WI38 (cell line): ENCODE data around the gene RSAD1.

ENCODE experiments used
- H3K4me3 ChIP-seq: 2 replicates; pipeline ENCODE4 v1.5.1; 2011; ENCODE audit warnings: low read depth, mild to moderate bottlenecking, control low read depth, low read length
- TF ChIP-seq, protein P1 (sequence below): IDR thresholded peaks from 2 replicates; pipeline ENCODE4 v1.5.1; 2012; ENCODE audit warnings: low read depth, mild to moderate bottlenecking, control low read depth, low read length

The RSAD1 gene

DNA sequence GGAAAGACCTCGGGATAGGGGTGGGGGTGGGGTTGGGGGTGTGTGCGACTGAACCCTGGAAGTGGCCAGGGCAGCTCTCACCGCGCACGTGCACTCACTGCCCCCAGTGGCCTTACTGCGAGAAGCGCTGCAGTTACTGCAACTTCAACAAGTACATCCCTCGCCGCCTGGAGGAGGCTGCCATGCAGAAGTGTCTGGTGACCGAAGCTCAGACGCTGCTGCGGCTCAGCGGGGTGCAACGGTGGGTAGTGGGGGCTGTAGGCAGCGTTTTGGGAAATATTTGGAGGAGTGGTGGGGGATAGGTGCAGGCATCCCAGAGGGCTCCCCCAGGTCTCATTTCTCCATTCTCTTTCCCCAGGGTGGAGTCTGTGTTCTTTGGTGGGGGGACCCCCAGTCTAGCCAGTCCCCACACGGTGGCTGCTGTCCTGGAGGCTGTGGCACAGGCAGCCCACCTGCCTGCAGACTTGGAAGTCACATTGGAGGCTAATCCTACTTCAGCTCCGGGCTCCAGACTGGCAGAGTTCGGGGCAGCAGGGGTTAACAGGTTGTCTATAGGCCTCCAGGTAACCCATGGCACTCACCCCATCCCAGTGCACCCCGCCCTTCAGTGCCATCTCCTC is 972 bp downstream of the RSAD1 start:
- TF ChIP-seq, protein P1, sequence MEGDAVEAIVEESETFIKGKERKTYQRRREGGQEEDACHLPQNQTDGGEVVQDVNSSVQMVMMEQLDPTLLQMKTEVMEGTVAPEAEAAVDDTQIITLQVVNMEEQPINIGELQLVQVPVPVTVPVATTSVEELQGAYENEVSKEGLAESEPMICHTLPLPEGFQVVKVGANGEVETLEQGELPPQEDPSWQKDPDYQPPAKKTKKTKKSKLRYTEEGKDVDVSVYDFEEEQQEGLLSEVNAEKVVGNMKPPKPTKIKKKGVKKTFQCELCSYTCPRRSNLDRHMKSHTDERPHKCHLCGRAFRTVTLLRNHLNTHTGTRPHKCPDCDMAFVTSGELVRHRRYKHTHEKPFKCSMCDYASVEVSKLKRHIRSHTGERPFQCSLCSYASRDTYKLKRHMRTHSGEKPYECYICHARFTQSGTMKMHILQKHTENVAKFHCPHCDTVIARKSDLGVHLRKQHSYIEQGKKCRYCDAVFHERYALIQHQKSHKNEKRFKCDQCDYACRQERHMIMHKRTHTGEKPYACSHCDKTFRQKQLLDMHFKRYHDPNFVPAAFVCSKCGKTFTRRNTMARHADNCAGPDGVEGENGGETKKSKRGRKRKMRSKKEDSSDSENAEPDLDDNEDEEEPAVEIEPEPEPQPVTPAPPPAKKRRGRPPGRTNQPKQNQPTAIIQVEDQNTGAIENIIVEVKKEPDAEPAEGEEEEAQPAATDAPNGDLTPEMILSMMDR = peak; percentile 42
- H3K4me3 ChIP-seq = peak overlapping the region; percentile 66

DNA sequence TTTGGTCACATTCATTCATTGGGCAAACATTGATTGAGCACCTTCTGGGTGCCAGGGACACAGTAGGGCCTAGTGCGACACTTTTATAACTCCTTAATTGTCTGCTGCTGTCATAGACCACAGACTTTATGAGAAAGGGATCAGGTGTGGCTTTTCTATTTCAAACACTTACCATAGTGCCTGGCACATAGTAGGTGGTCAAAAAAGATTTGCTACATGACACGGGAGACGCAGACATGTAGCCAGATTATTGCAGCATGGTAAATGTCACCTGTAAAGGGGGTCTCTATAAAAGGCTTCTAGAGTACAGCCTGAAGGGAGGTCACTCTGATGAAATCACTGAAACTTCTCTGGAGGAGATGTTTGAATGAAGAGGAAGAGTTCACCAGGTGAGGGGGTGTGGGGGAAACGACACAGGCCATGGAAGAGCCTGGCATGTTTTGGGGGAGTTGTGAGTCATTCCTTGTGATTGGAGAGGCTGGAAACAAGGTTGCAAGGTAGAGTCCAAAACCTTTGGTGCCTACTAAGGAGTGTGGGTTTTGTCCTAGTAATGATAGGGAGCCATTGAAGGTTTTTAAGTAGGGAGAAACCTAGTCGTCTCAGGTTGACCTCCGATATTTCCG is 1.6 kb downstream of the RSAD1 start:
- no peak overlapping the region for H3K4me3 ChIP-seq
- TF ChIP-seq, protein P1 = no peak

DNA sequence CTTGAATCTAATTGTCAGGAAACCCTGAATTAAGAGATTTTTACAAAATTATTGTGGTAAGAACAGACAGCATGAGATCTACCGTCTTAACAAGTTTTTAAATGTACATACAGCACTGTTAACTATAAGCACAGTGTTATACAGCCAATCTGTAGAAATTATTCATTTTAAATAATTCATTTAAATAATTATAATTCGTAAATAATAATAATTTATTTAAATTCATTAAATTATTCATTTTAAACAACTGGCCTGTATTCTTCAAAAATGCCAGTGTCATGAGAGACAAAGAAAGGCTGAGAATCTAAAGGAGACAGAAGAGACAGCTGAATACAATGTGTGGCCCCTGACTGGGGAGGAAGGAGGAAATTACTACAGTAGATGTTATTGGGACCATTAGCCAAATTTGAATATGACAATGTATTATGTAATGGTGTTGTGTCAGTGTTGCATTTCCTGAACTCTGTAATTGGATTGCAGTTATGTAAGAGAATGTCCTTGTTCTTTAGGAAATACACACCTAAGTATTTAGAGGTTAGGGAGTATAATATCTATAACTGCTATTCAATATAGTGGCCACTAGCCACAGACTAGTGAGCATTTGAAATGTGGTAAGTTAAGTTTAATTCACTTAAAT is 2.3 kb downstream of the RSAD1 start:
- TF ChIP-seq, protein P1 = no peak
- no peak overlapping the region for H3K4me3 ChIP-seq

DNA sequence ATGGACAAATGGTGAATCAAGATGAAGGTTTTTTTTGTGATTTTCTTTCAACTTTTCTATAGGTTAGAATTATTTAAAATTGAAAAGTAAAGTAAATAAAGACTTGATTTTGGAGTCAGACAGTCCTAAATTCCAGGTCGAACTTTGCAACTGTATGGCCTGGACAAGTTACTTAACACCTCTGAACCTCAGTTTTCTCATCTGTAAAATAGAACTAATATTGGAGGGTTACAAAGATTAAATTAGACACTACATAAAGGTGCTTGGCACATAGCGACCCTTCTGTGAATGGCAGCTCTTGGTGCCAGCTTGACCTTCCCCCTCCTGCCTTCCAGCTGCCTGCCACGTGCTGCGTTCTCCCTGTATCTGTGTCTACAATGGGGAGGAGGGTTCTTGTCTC is 3.0 kb downstream of the RSAD1 start:
- TF ChIP-seq, protein P1 = no peak
- no peak overlapping the region for H3K4me3 ChIP-seq

DNA sequence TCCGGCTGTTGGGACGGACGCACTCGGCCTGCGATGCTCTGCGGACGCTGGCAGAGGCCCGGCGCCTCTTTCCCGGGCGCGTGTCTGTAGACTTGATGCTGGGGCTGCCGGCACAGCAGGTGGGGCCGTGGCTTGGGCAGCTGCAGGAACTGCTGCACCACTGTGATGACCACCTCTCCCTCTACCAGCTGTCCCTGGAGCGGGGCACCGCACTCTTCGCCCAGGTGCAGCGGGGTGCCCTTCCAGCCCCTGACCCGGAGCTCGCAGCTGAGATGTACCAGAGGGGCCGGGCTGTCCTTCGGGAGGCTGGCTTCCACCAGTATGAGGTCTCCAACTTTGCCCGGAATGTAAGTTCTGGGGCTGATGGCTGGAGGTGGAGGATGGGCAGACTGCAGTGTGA is 3.5 kb downstream of the RSAD1 start:
- TF ChIP-seq, protein P1 = no peak

DNA sequence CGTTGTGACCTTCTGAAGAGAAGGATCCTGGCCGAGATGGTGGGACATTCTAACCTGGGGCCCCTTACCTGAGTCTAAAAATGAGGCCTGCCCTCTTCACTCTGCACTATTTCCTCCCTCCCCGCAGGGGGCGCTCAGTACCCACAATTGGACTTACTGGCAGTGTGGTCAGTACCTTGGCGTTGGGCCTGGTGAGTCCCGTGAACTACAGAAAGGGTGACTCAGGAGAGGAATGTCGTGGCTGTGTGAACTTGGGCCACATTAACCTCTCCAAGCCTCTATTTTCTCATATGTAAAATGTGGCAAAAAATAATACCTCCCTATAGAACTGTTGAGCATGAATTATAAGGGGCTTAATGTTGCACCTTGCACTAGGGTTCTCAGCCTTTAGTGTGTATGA is 3.9 kb downstream of the RSAD1 start:
- TF ChIP-seq, protein P1 = peak; percentile 86
- H3K4me3 ChIP-seq = no peak overlapping the region

More for the DNA sequence above, 3.5 kb downstream of the RSAD1 start:
- H3K4me3 ChIP-seq = no peak overlapping the region

DNA sequence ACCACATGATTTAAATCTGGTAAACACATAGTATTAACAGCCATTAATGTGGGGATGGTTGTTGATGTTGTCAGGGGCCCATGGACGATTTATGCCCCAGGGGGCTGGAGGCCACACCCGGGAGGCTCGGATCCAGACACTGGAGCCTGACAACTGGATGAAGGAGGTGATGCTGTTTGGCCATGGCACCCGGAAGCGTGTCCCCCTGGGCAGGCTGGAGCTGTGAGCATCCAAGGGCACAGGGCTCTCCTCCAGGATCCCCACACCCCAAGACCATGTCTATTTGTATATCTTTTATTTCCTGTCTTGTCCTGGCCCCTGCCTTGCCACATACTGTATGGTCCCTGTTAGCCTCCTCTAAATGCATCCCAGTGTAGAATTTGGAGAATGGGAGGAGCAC is 4.6 kb downstream of the RSAD1 start:
- TF ChIP-seq, protein P1 = no peak
- H3K4me3 ChIP-seq = no peak overlapping the region
